Neutrophil (primary cell): ENCODE data around the gene CMSS1.

Experiments used
- H3K27ac ChIP-seq: fragments of 200-600 bp; sonication (generic); 2 replicates; pipeline ENCODE4 v1.5.1; 2016; ENCODE audit warnings: mild to moderate bottlenecking, moderate library complexity
- H3K27me3 ChIP-seq: fragments of 200-600 bp; sonication (generic); 2 replicates; pipeline ENCODE4 v1.6.0; 2016; ENCODE audit warnings: mild to moderate bottlenecking
- H3K36me3 ChIP-seq: fragments of 200-600 bp; sonication (generic); 2 replicates; pipeline ENCODE4 v1.5.1; 2017
- H3K4me1 ChIP-seq, 2 experiments: fragments of 200-600 bp in 1 of 2; sonication (generic) in 1 of 2; 1 replicate in 1 of 2; 2 replicates in 1 of 2; pipeline versions ENCODE4 v1.5.1 to v1.6.1; 2013 to 2016; ENCODE audit warnings: low read depth in 1 of 2, low read length in 1 of 2, mild to moderate bottlenecking in 1 of 2, moderate library complexity in 1 of 2; ENCODE audit not compliant: control insufficient read depth in 1 of 2, insufficient read depth in 1 of 2
- H3K4me3 ChIP-seq, 2 experiments: fragments of 200-600 bp in 1 of 2; sonication (generic) in 1 of 2; 1 replicate in 1 of 2; 2 replicates in 1 of 2; pipeline ENCODE4 v1.5.1; 2013 to 2016; ENCODE audit warnings: low read depth in 1 of 2, low read length in 1 of 2, mild to moderate bottlenecking in 1 of 2, moderate library complexity in 1 of 2
- H3K9me3 ChIP-seq: fragments of 200-600 bp; sonication (generic); 2 replicates; pipeline ENCODE4 v1.5.1; 2016
- CTCF ChIP-seq: fragments of 200-600 bp; sonication (generic); IDR thresholded peaks from 2 replicates; pipeline ENCODE4 v1.5.1; 2016; ENCODE audit warnings: antibody characterized with exemption

CMSS1 gene

GRCh38 chr3:100183608-100184125 lies 366.0 kb downstream of the CMSS1 start:
- no peak overlapping the region for H3K4me3 ChIP-seq
- H3K27me3 ChIP-seq = no peaks in the 10 kb centered on the region
- H3K9me3 ChIP-seq = peaks cover 13% of the 10 kb centered on the region
- no peak for TF ChIP-seq CTCF
- H3K36me3 ChIP-seq = no peaks in the 10 kb centered on the region
- no peaks in the 10 kb centered on the region for H3K4me1 ChIP-seq
- no peak overlapping the region for H3K27ac ChIP-seq

GRCh38 chr3:100184948-100185570 lies 367.4 kb downstream of the CMSS1 start:
- H3K36me3 ChIP-seq = no peaks in the 10 kb centered on the region
- H3K4me3 ChIP-seq = no peak overlapping the region
- H3K9me3 ChIP-seq = no peaks in the 10 kb centered on the region
- H3K27ac ChIP-seq = no peak overlapping the region
- no peak for TF ChIP-seq CTCF
- H3K27me3 ChIP-seq = no peaks in the 10 kb centered on the region
- no peaks in the 10 kb centered on the region for H3K4me1 ChIP-seq

DNA sequence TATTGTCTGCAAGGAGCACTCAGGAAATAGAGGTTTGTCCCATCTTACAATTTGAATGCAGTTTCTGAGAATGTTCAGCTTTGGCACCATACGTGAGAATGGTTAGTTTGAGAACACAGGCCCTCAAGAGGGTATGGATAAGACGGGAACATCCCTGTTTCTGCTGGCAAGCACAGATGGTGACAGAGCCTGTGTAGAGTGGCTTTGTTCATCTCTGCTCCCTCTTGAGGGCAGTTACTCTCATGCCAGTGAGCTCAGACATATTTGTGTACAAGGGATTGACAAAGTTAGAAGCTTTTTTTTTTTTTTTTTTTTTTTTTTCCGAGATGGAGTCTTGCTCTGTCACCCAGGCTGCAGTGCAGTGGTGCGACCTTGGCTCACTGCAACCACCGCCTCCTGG lies 368.2 kb downstream of the CMSS1 start:
- Histone ChIP-seq H3K27me3 (no peaks in the 10 kb centered on the region), H3K27ac (no peak overlapping the region), H3K4me1 (no peaks in the 10 kb centered on the region), H3K36me3 (no peaks in the 10 kb centered on the region), H3K4me3 (no peak overlapping the region), H3K9me3 (no peaks in the 10 kb centered on the region)
- no peak for TF ChIP-seq CTCF

GRCh38 chr3:100189444-100189964 lies 371.8 kb downstream of the CMSS1 start:
- Histone ChIP-seq H3K4me1 (no peaks in the 10 kb centered on the region), H3K27me3 (no peaks in the 10 kb centered on the region), H3K36me3 (no peaks in the 10 kb centered on the region), H3K9me3 (no peaks in the 10 kb centered on the region), H3K27ac (no peak overlapping the region), H3K4me3 (no peak overlapping the region)
- no peak for TF ChIP-seq CTCF

GRCh38 chr3:100195375-100195774 lies 377.7 kb downstream of the CMSS1 start:
- no peak for TF ChIP-seq CTCF
- Histone ChIP-seq H3K4me1 (no peaks in the 10 kb centered on the region), H3K4me3 (no peak overlapping the region), H3K27me3 (no peaks in the 10 kb centered on the region), H3K9me3 (no peaks in the 10 kb centered on the region), H3K36me3 (no peaks in the 10 kb centered on the region), H3K27ac (no peak overlapping the region)
